K562 (cell line): Measurements from ENCODE around the gene MALAT1. TPM values are rescaled to one million over a fixed set of nuclear protein-coding genes. Genes with fewer than 3 reads are reported as not detected.
A peak's percentile ranks its signal among the peaks of the same experiment; 100 is the strongest.

ENCODE experiments used
- CBFA2T3 ChIP-seq: fragments of 450-650 bp; IDR thresholded peaks from 2 replicates; pipeline ENCODE4 v1.6.1; 2017
- FOXM1 ChIP-seq, 2 experiments: fragments of 450-650 bp in 1 of 2; sonication (generic) in 1 of 2; formaldehyde crosslinking in 1 of 2; IDR thresholded peaks; 2 replicates each; pipeline versions ENCODE4 v1.6.1 to v1.9.0; 2017 to 2022; ENCODE audit warnings: low read depth in 2 of 2, mild to moderate bottlenecking in 2 of 2, missing genetic modification reagents in 1 of 2, moderate library complexity in 1 of 2
- HDAC3 ChIP-seq: fragments of 450-650 bp; IDR thresholded peaks from 2 replicates; pipeline ENCODE4 v1.6.1; 2018; ENCODE audit warnings: borderline replicate concordance, mild to moderate bottlenecking, moderate library complexity; ENCODE audit not compliant: partially characterized antibody
- HDAC8 ChIP-seq: fragments of 450-650 bp; IDR thresholded peaks from 2 replicates; pipeline ENCODE4 v1.6.1; 2016; ENCODE audit warnings: mild to moderate bottlenecking, missing genetic modification characterization, moderate library complexity, missing compliant biosample characterization
- MYBL2 ChIP-seq, 2 experiments: fragments of 450-650 bp in 1 of 2; sonication (generic) in 1 of 2; formaldehyde crosslinking in 1 of 2; IDR thresholded peaks; 2 replicates each; pipeline versions ENCODE4 v1.6.1 to v1.8.1; 2017 to 2022; ENCODE audit warnings: borderline replicate concordance in 1 of 2, inconsistent platforms in 1 of 2, low read depth in 1 of 2, mild to moderate bottlenecking in 1 of 2, missing genetic modification reagents in 1 of 2, moderate library complexity in 1 of 2
- PBX2 ChIP-seq, 2 experiments: IDR thresholded peaks in 1 of 2; conservative IDR thresholded peaks in 1 of 2; 2 replicates each; pipeline ENCODE4 v1.6.1; 2016; ENCODE audit warnings: low read depth in 2 of 2, mild to moderate bottlenecking in 1 of 2, missing compliant biosample characterization in 1 of 2, missing genetic modification characterization in 1 of 2, moderate library complexity in 1 of 2
- PREB ChIP-seq: sonication (generic); formaldehyde crosslinking; IDR thresholded peaks from 2 replicates; pipeline ENCODE4 v1.8.1; 2023; ENCODE audit warnings: mild to moderate bottlenecking, missing genetic modification reagents
- RB1 ChIP-seq: fragments of 450-650 bp; IDR thresholded peaks from 2 replicates; pipeline ENCODE4 v1.6.1; 2017; ENCODE audit warnings: low read depth, mild to moderate bottlenecking
- TAF1 ChIP-seq: IDR thresholded peaks from 2 replicates; pipeline ENCODE4 v1.6.1; 2011; ENCODE audit warnings: mild to moderate bottlenecking, low read length, moderate library complexity; ENCODE audit not compliant: insufficient read depth, control insufficient read depth, severe bottlenecking; ENCODE audit errors: extremely low read depth
- ZFP1 ChIP-seq: fragments of 450-650 bp; formaldehyde crosslinking; IDR thresholded peaks from 2 replicates; pipeline ENCODE4 v1.4.0; 2020; ENCODE audit warnings: mild to moderate bottlenecking, mixed read lengths
- ZNF311 ChIP-seq: fragments of 250-450 bp; sonication (Bioruptor Pico); IDR thresholded peaks from 2 replicates; pipeline ENCODE4 v1.4.0; 2020; ENCODE audit warnings: mild to moderate bottlenecking, moderate library complexity
- ZNF561 ChIP-seq: fragments of 450-650 bp; formaldehyde crosslinking; conservative IDR thresholded peaks from 2 replicates; pipeline ENCODE4 v1.4.0; 2020; ENCODE audit warnings: mild to moderate bottlenecking, moderate library complexity
- polyA plus RNA-seq, 8 experiments: library from polyadenylated mRNA; depleted of rRNA in 4 of 8; stranded (reverse) in 5 of 8; unstranded in 3 of 8; fragments of >200 nt; fragmentation: Nextera tagmentation in 2 of 8; fragmentation: Illumina TruSeq in 1 of 8; extraction: Ambion mirVana in 2 of 8; extraction: Trizol in 1 of 8; gene quantifications; 2 replicates each; pipeline versions ENCODE4 v1.2.1 to v1.2.3, GENCODE V29; 2011 to 2014; ENCODE audit warnings: inconsistent platforms in 1 of 8, missing spikeins in 1 of 8
- total RNA-seq, 7 experiments: library from RNA; depleted of rRNA in 6 of 7; stranded (reverse); fragments of >200 nt in 6 of 7; fragmentation: Illumina TruSeq in 2 of 7; extraction: Trizol in 2 of 7; gene quantifications; 2 replicates each; pipeline versions ENCODE4 v1.2.1 to v1.2.3, GENCODE V29; 2011 to 2021; ENCODE audit warnings: low replicate concordance in 1 of 7
- TF ChIP-seq, protein P1 (sequence below), 3 experiments: fragments of 200-800 bp in 1 of 3; sonication (Bioruptor generic) in 1 of 3; sonication (generic) in 1 of 3; formaldehyde crosslinking in 1 of 3; IDR thresholded peaks; 2 replicates each; pipeline versions ENCODE4 v1.6.1 to v1.8.0; 2016 to 2022; ENCODE audit warnings: mild to moderate bottlenecking in 2 of 3, missing compliant biosample characterization in 2 of 3, missing genetic modification characterization in 2 of 3, missing genetic modification reagents in 1 of 3

MALAT1 gene
- total and polyA plus RNA-seq, 9 of the 15 experiments (the other 6 are each of a cell fraction or from before 2014, with no cell fraction given) = 363 to 8,715 (median 2,351) TPM

- TF ChIP-seq PBX2 (CRISPR knock-in tag; IDR thresholded peaks at IDR 0.05; ENCODE audit: low read depth) (no peak), PBX2 (tag; conservative IDR thresholded peaks at IDR 0.05; ENCODE audit: low read depth) (0 out of 2 replicates have a peak, but pooled peaks have one; percentile 10), PREB (CRISPR knock-in tag) (0 out of 2 replicates have a peak, but pooled peaks have one; percentile 12), HDAC3 (no peak), ZNF311 (CRISPR knock-in tag) (no peak), FOXM1 (IDR thresholded peaks at IDR 0.05; ENCODE audit: low read depth) (no peak), FOXM1 (CRISPR knock-in tag; IDR thresholded peaks at IDR 0.05; ENCODE audit: low read depth) (0 out of 2 replicates have a peak, but pooled peaks have one; percentile 33), TAF1 (peak; percentile 16), ZNF561 (no peak), ZFP1 (CRISPR knock-in tag) (0 out of 2 replicates have a peak, but pooled peaks have one; percentile 16), CBFA2T3 (no peak), HDAC8 (tag) (no peak), MYBL2 (IDR thresholded peaks at IDR 0.05; ENCODE audit: low read depth) (no peak), MYBL2 (CRISPR knock-in tag; IDR thresholded peaks at IDR 0.05; ENCODE audit: borderline replicate concordance) (no peak), RB1 (peak; percentile 72; the same call in 1 of the 2 replicates)
- TF ChIP-seq, protein P1, sequence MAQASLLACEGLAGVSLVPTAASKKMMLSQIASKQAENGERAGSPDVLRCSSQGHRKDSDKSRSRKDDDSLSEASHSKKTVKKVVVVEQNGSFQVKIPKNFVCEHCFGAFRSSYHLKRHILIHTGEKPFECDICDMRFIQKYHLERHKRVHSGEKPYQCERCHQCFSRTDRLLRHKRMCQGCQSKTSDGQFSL (CRISPR knock-in tag; IDR thresholded peaks at IDR 0.05) = 0 out of 2 replicates have a peak, but pooled peaks have one; percentile 40
- TF ChIP-seq, protein P1 (tag; IDR thresholded peaks at IDR 0.05) = 0 out of 4 replicates have a peak, but pooled peaks of 1 of the 2 experiments have one; percentile 31
Measured at GRCh38 chr11:65471447-65471891, 27.4 kb upstream of the MALAT1 start (continued).
